ACC112 (cell line): ENCODE data around the gene TUBA8.
"Not testable (repeated sequence)": the region's sequence is repeated elsewhere in the genome, so short reads cannot be mapped to it uniquely, and the experiment has no call there.

Source experiments
- H2AFZ ChIP-seq: fragments of 200-600 bp; sonication (generic); one replicate; pipeline ENCODE4 v1.6.0; 2017; ENCODE audit warnings: antibody characterized with exemption, low read length; ENCODE audit not compliant: unreplicated experiment
- H3K27ac ChIP-seq: fragments of 200-600 bp; sonication (generic); 2 replicates; pipeline ENCODE4 v1.5.1; 2014; ENCODE audit warnings: low read depth, mild to moderate bottlenecking, antibody characterized with exemption, low read length, moderate library complexity
- H3K27me3 ChIP-seq: fragments of 200-600 bp; sonication (generic); 2 replicates; pipeline ENCODE4 v1.6.1; 2014; ENCODE audit warnings: mild to moderate bottlenecking, antibody characterized with exemption, low read length, moderate library complexity, mixed read lengths; ENCODE audit not compliant: insufficient read depth
- H3K36me3 ChIP-seq: fragments of 200-600 bp; sonication (generic); 2 replicates; pipeline ENCODE4 v1.6.1; 2016; ENCODE audit warnings: mild to moderate bottlenecking, antibody characterized with exemption, low read length, moderate library complexity, mixed read lengths; ENCODE audit not compliant: insufficient read depth
- H3K4me1 ChIP-seq: fragments of 200-600 bp; sonication (generic); one replicate; pipeline ENCODE4 v1.6.1; 2016; ENCODE audit warnings: low read length, mixed read lengths; ENCODE audit not compliant: insufficient read depth, unreplicated experiment, control insufficient read depth
- H3K4me3 ChIP-seq: fragments of 200-600 bp; sonication (generic); 2 replicates; pipeline ENCODE4 v1.5.1; 2014; ENCODE audit warnings: mild to moderate bottlenecking, low read depth, low read length
- H3K79me2 ChIP-seq: fragments of 200-600 bp; sonication (generic); one replicate; pipeline ENCODE4 v1.6.0; 2016; ENCODE audit warnings: low read length; ENCODE audit not compliant: control insufficient read depth, unreplicated experiment, insufficient read depth

Gene TUBA8

GRCh38 chr22:18069041-18069440, 41.6 kb upstream of the TUBA8 start:
- H3K27me3 ChIP-seq = no peaks in the 10 kb centered on the region
- no peak overlapping the region for H2AFZ ChIP-seq
- H3K4me3 ChIP-seq = no peak overlapping the region
- H3K36me3 ChIP-seq = no peaks in the 10 kb centered on the region
- no peaks in the 10 kb centered on the region for H3K79me2 ChIP-seq
- H3K27ac ChIP-seq = no peak overlapping the region
- H3K4me1 ChIP-seq = peaks cover 6% of the 10 kb centered on the region

- Histone ChIP-seq H3K27ac (no peak overlapping the region), H3K27me3 (no peaks in the 10 kb centered on the region), H3K4me1 (peaks cover 6% of the 10 kb centered on the region), H3K4me3 (no peak overlapping the region), H3K79me2 (no peaks in the 10 kb centered on the region), H2AFZ (no peak overlapping the region), H3K36me3 (no peaks in the 10 kb centered on the region)
Measured at GRCh38 chr22:18070041-18070440, 40.6 kb upstream of the TUBA8 start.

- H3K27me3 ChIP-seq = no peaks in the 10 kb centered on the region
- H3K27ac ChIP-seq = no peak overlapping the region
- no peaks in the 10 kb centered on the region for H3K36me3 ChIP-seq
- H3K4me1 ChIP-seq = peaks cover 8% of the 10 kb centered on the region
- no peak overlapping the region for H3K4me3 ChIP-seq
- no peak overlapping the region for H2AFZ ChIP-seq
- H3K79me2 ChIP-seq = no peaks in the 10 kb centered on the region
Measured at GRCh38 chr22:18070556-18071306, 39.9 kb upstream of the TUBA8 start.

- H3K36me3 ChIP-seq, H3K27ac ChIP-seq, H3K79me2 ChIP-seq, H2AFZ ChIP-seq, H3K27me3 ChIP-seq, H3K4me3 ChIP-seq: not testable (repeated sequence)
- H3K4me1 ChIP-seq = peaks cover 13% of the 10 kb centered on the region
Measured at GRCh38 chr22:18071307-18071967, 39.2 kb upstream of the TUBA8 start.

GRCh38 chr22:18071968-18072310, 38.7 kb upstream of the TUBA8 start:
- H3K4me3 ChIP-seq = no peak overlapping the region
- H3K27me3 ChIP-seq = no peaks in the 10 kb centered on the region
- no peak overlapping the region for H2AFZ ChIP-seq
- peaks cover 3% of the 10 kb centered on the region for H3K79me2 ChIP-seq
- no peaks in the 10 kb centered on the region for H3K36me3 ChIP-seq
- H3K4me1 ChIP-seq = peaks cover 18% of the 10 kb centered on the region
- no peak overlapping the region for H3K27ac ChIP-seq

GRCh38 chr22:18073467-18073866, 37.1 kb upstream of the TUBA8 start:
- no peak overlapping the region for H2AFZ ChIP-seq
- no peaks in the 10 kb centered on the region for H3K27me3 ChIP-seq
- H3K27ac ChIP-seq = no peak overlapping the region
- H3K4me1 ChIP-seq = peaks cover 13% of the 10 kb centered on the region
- H3K79me2 ChIP-seq = peaks cover 9% of the 10 kb centered on the region
- no peaks in the 10 kb centered on the region for H3K36me3 ChIP-seq
- no peak overlapping the region for H3K4me3 ChIP-seq

GRCh38 chr22:18073927-18074326, 36.7 kb upstream of the TUBA8 start:
- not testable (repeated sequence) for H3K27me3 ChIP-seq, H3K27ac ChIP-seq, H3K4me3 ChIP-seq, H2AFZ ChIP-seq, H3K36me3 ChIP-seq
- H3K79me2 ChIP-seq = peaks cover 14% of the 10 kb centered on the region
- peaks cover 13% of the 10 kb centered on the region for H3K4me1 ChIP-seq

GRCh38 chr22:18075101-18075719, 35.4 kb upstream of the TUBA8 start:
- Histone ChIP-seq H3K79me2 (peaks cover 23% of the 10 kb centered on the region), H2AFZ (no peak overlapping the region), H3K27ac (no peak overlapping the region), H3K4me3 (no peak overlapping the region), H3K36me3 (no peaks in the 10 kb centered on the region), H3K4me1 (peaks cover 13% of the 10 kb centered on the region), H3K27me3 (no peaks in the 10 kb centered on the region)

- Histone ChIP-seq H3K79me2 (peaks cover 25% of the 10 kb centered on the region), H3K4me1 (peaks cover 13% of the 10 kb centered on the region), H3K4me3 (peak overlapping the region; percentile 92), H3K27ac (peak overlapping the region; percentile 29; the same call in 1 of the 2 replicates), H3K27me3 (no peaks in the 10 kb centered on the region), H2AFZ (peak overlapping the region; percentile 85), H3K36me3 (0 out of 2 replicates have a peak, but pooled peaks cover 3% of the 10 kb centered on the region)
Measured at GRCh38 chr22:18075720-18076497, 34.7 kb upstream of the TUBA8 start.

- H3K4me3 ChIP-seq = peak overlapping the region; percentile 92
- H3K4me1 ChIP-seq = peaks cover 13% of the 10 kb centered on the region
- 0 out of 2 replicates have a peak, but pooled peaks cover 3% of the 10 kb centered on the region for H3K36me3 ChIP-seq
- peak overlapping the region; percentile 70 for H2AFZ ChIP-seq
- peaks cover 32% of the 10 kb centered on the region for H3K79me2 ChIP-seq
- H3K27ac ChIP-seq = peak overlapping the region; percentile 12; the same call in 1 of the 2 replicates
- H3K27me3 ChIP-seq = no peaks in the 10 kb centered on the region
Measured at GRCh38 chr22:18077087-18077638, 33.4 kb upstream of the TUBA8 start.
